Measurements from ENCODE around the gene TMEM53. TPM values are rescaled to one million over a fixed set of nuclear protein-coding genes. Genes with fewer than 3 reads are reported as not detected.
A peak's percentile ranks its signal among the peaks of the same experiment; 100 is the strongest.

TMEM53 gene
- total and polyA plus RNA-seq, 2 of the 8 experiments (the other 6 are each of a cell fraction or from before 2014, with no cell fraction given) = 6.7 to 27.9 TPM

GRCh38 chr1:44617703-44618029 lies 56.6 kb downstream of the TMEM53 start:
- H2BK120ac ChIP-seq (replicated peaks; ENCODE audit: low read depth, low read length) = no peak overlapping the region

More at GRCh38 chr1:44617703-44618029, 56.6 kb downstream of the TMEM53 start:
- H2BK20ac ChIP-seq (ENCODE audit: low read length) = no peak overlapping the region
- 0 out of 2 replicates have a peak overlapping the region, but pooled peaks have one; percentile 35 for H2BK5ac ChIP-seq (ENCODE audit: low read depth, low read length)
- POLR2A ChIA-PET (ENCODE audit: partially characterized antibody) = interaction anchor here (2.1 to 30.8 kb wide), 2 partner anchors 11 to 24 kb away, joined by 16 to 633 read pairs; no protein-coding TSS in a partner anchor
- no peaks in the 10 kb centered on the region; the same call in 1 of the 2 replicates for H3K79me1 ChIP-seq (ENCODE audit: low read depth, low read length)
- H3K79me2 ChIP-seq (ENCODE audit: control insufficient read depth in 1 of 2, insufficient read depth in 2 of 2, low read length in 2 of 2) = no peaks in the 10 kb centered on the region
- H3K9ac ChIP-seq (replicated peaks in 1 of 4; ENCODE audit: extremely low read depth in 1 of 4, low read depth in 3 of 4, low read length in 3 of 4) = no peak overlapping the region
- no peak overlapping the region for H3K4ac ChIP-seq (replicated peaks; ENCODE audit: insufficient read length, low read depth, low read length)
- H3K27me3 ChIP-seq (replicated peaks in 1 of 4; ENCODE audit: control insufficient read depth in 3 of 4, extremely low read depth in 1 of 4, insufficient read depth in 3 of 4, low read length in 3 of 4) = peaks cover 0 to 4% (median 2%) of the 10 kb centered on the region in 4 experiments; a peak in 3 of 7 replicates
- 0 out of 2 replicates have a peak overlapping the region, but pooled peaks have one; percentile 94 for H2BK12ac ChIP-seq (ENCODE audit: low read depth, low read length)
- H4K20me1 ChIP-seq (replicated peaks in 1 of 2; ENCODE audit: control insufficient read depth in 1 of 2, insufficient read depth in 2 of 2, low read length in 2 of 2) = peaks cover 0 to 6% of the 10 kb centered on the region in 2 experiments
- peaks cover 0 to 4% (median under 1%) of the 10 kb centered on the region in 4 experiments; a peak in 1 of 8 replicates for H3K36me3 ChIP-seq (ENCODE audit: control insufficient read depth in 2 of 4, insufficient read depth in 4 of 4, low read length in 3 of 4)
- no peak overlapping the region for H3K23ac ChIP-seq (ENCODE audit: insufficient read length)
- H3K9me3 ChIP-seq (ENCODE audit: insufficient read depth in 2 of 2, low read depth in 1 of 2, low read length in 1 of 2) = no peaks in the 10 kb centered on the region
- peak overlapping the region; percentile 84 to 86 for H3K4me2 ChIP-seq (ENCODE audit: insufficient read depth in 1 of 2, low read depth in 2 of 2, low read length in 2 of 2)
- no peak overlapping the region for H3K27ac ChIP-seq (ENCODE audit: low read depth, low read length)
- H3K4me3 ChIP-seq (ENCODE audit: extremely low read depth in 1 of 4, insufficient read depth in 2 of 4, low read depth in 3 of 4, low read length in 4 of 4) = peak overlapping the region in 3 of 4 experiments; percentile 46 to 67 (median 60); a peak in 4 of 8 replicates
- no peak overlapping the region for H2AFZ ChIP-seq (ENCODE audit: low read length)
- H2AK5ac ChIP-seq (ENCODE audit: low read depth, low read length) = no peak overlapping the region
- H3K56ac ChIP-seq (replicated peaks; ENCODE audit: insufficient read length, low read depth, low read length) = no peak overlapping the region
- DNase-seq (ENCODE audit: low read depth in 1 of 2, low spot score in 2 of 2) (no peak), FAIRE-seq (no peak)
- no peak overlapping the region for H4K8ac ChIP-seq (ENCODE audit: extremely low read depth, insufficient read depth, low read length)
- no peak overlapping the region for H4K91ac ChIP-seq (replicated peaks; ENCODE audit: insufficient read length, low read length)
- H2BK15ac ChIP-seq (ENCODE audit: low read length) = no peak overlapping the region
- 63% methylated on average over 1 of the region's 1 CpG; no CpG with 5 or more reads in 1 of the 2 experiments for WGBS, 2 experiments (ENCODE audit: extremely low coverage in 1 of 2, insufficient coverage in 1 of 2, insufficient read length in 1 of 2, insufficient replicate concordance in 2 of 2, low coverage in 1 of 2, low lambda C conversion rate in 2 of 2, missing lambda C conversion rate in 1 of 2)
- H3K4me1 ChIP-seq (replicated peaks in 1 of 4; ENCODE audit: control insufficient read depth in 3 of 4, insufficient read depth in 4 of 4, low read length in 3 of 4) = peaks cover 0 to 7% (median 6%) of the 10 kb centered on the region in 4 experiments; a peak in 6 of 7 replicates
- TF ChIP-seq TCF12 (IDR thresholded peaks at IDR 0.05; ENCODE audit: low read depth, low read length) (no peak), RAD21 (IDR thresholded peaks at IDR 0.05 in 1 of 2, conservative IDR thresholded peaks at IDR 0.05 in 1 of 2; ENCODE audit: low read depth in 2 of 2, low read length in 2 of 2) (no peak), CHD1 (IDR thresholded peaks at IDR 0.05; ENCODE audit: low read depth, low read length) (no peak), USF2 (IDR thresholded peaks at IDR 0.05; ENCODE audit: low read length) (no peak), CEBPB (IDR thresholded peaks at IDR 0.05; ENCODE audit: low read depth, low read length) (no peak), SP1 (IDR thresholded peaks at IDR 0.05; ENCODE audit: low read depth, low read length) (no peak), KDM1A (IDR thresholded peaks at IDR 0.05; ENCODE audit: borderline replicate concordance, low read length) (peak; percentile 33; the same call in 1 of the 2 replicates)
- CTCF ChIA-PET (ENCODE audit: partially characterized antibody) = interaction anchor here (0.8 to 8.9 kb wide), 7 partner anchors 10 to 38 kb away, joined by 3 to 52 read pairs (median 8); no protein-coding TSS in a partner anchor
- H3K14ac ChIP-seq (ENCODE audit: insufficient read length) = no peak overlapping the region
- H4K5ac ChIP-seq (ENCODE audit: insufficient read length, low read depth, low read length) = no peak overlapping the region
- H3K23me2 ChIP-seq (ENCODE audit: low read depth, low read length) = peaks cover 9% of the 10 kb centered on the region; the same call in 1 of the 2 replicates
- H3K18ac ChIP-seq (ENCODE audit: extremely low read depth, low read length) = no peak overlapping the region

Data from H1 (cell line).